Adrenal gland (tissue), 12 donors: Measurements from ENCODE around the gene ADISSP. TPM values are rescaled to one million over a fixed set of nuclear protein-coding genes. Genes with fewer than 3 reads are reported as not detected.

Experiments used
- DNase-seq, 7 donors: peaks; one replicate each; pipeline ENCODE4 v3.0.0-alpha.2; 2019 to 2020
- H3K27ac ChIP-seq, 5 donors: fragments of 200-600 bp; sonication (generic) in 4 of 5; 1 replicate in 3 of 5; 2 replicates in 2 of 5; pipeline versions ENCODE4 v1.5.1 to v1.8.0; 2016 to 2020; ENCODE audit warnings: mild to moderate bottlenecking in 1 of 5
- H3K27me3 ChIP-seq: fragments of 200-600 bp; 2 replicates; pipeline ENCODE4 v1.8.0; 2021
- H3K36me3 ChIP-seq, 2 donors: fragments of 200-600 bp; replicated peaks in 1 of 2; 1 replicate in 1 of 2; 2 replicates in 1 of 2; pipeline versions ENCODE4 v1.5.1 to v1.8.0; 2018 to 2022
- H3K4me1 ChIP-seq, 2 donors: fragments of 200-600 bp; replicated peaks in 1 of 2; 1 replicate in 1 of 2; 2 replicates in 1 of 2; pipeline versions ENCODE4 v1.5.1 to v1.8.0; 2018 to 2021
- H3K4me3 ChIP-seq, 4 donors: fragments of 200-600 bp; sonication (generic) in 3 of 4; one replicate each; pipeline ENCODE4 v1.5.1; 2016 to 2018
- H3K9me3 ChIP-seq, 3 donors: fragments of 200-600 bp; sonication (generic) in 1 of 3; replicated peaks in 1 of 3; 1 replicate in 2 of 3; 2 replicates in 1 of 3; pipeline versions ENCODE4 v1.5.1 to v1.8.0; 2016 to 2021
- POLR2A ChIP-seq, 2 donors: fragments of 450-650 bp; IDR thresholded peaks; one replicate each; pipeline ENCODE4 v1.6.1; 2017; ENCODE audit warnings: antibody characterized with exemption in 2 of 2, mild to moderate bottlenecking in 2 of 2, moderate library complexity in 1 of 2
- WGBS, 4 donors: extraction: QIAGEN DNeasy Blood & Tissue Kit in 2 of 4; methylation state at CpG; one replicate each; pipeline versions ENCODE4 v1.1.5 to v1.1.7; 2013 to 2017; 5-methylcytosine and 5-hydroxymethylcytosine counted together
- intact Hi-C, 2 donors: fragments of 100-400 bp; cut with DNase I; formaldehyde crosslinking; loops; one replicate each; pipeline versions ENCODE4 v1.14.1 to v1.15.0; 2022 to 2023
- polyA plus RNA-seq, 3 donors: library from polyadenylated mRNA; stranded (reverse); fragments of 200-250 nt in 2 of 3; fragments of 350-450 nt in 1 of 3; fragmentation: Illumina TruSeq in 1 of 3; extraction: RNeasy Lipid Tissue Mini Kit (QIAGEN cat#74804) in 1 of 3; gene quantifications; one replicate each; pipeline ENCODE4 v1.2.3, GENCODE V29; 2013 to 2014
- total RNA-seq, 9 donors: library from RNA; depleted of rRNA in 4 of 9; stranded (reverse); fragments of >200 nt in 4 of 9; fragments of 120-200 nt in 1 of 9; fragmentation: NEBNext Ultra II Directional in 1 of 9; extraction: Animal tissue kit (Norgen Biotek cat#: 25700) in 1 of 9; gene quantifications; one replicate each; pipeline versions ENCODE4 v1.1.0 to v1.2.4, GENCODE V29; 2013 to 2023
- TF ChIP-seq, protein P1 (sequence below), 6 experiments: fragments of 450-650 bp in 4 of 6; fragments of 200-600 bp in 2 of 6; sonication (generic) in 1 of 6; IDR thresholded peaks; 1 replicate in 5 of 6; 2 replicates in 1 of 6; pipeline versions ENCODE4 v1.5.1 to v1.8.0; 2016 to 2021; ENCODE audit warnings: antibody characterized with exemption in 6 of 6, mild to moderate bottlenecking in 2 of 6, moderate library complexity in 1 of 6
- donor health status: healthy with polysubstance abuse.
- donor health status: Bipolar disorder and iron deficiency.
- donor health status: DM: yes; HTN: yes; CAD: no.
- donor health status: DM: no; HTN: no; CAD: no.
- donor health status: DM: no; HTN: no; CAD: no.
- donor health status: DM: yes; HTN: yes; CAD: no.

ADISSP gene
- total and polyA plus RNA-seq, 12 donors, result 4.4 to 42.1 (median 24.5) TPM

DNA sequence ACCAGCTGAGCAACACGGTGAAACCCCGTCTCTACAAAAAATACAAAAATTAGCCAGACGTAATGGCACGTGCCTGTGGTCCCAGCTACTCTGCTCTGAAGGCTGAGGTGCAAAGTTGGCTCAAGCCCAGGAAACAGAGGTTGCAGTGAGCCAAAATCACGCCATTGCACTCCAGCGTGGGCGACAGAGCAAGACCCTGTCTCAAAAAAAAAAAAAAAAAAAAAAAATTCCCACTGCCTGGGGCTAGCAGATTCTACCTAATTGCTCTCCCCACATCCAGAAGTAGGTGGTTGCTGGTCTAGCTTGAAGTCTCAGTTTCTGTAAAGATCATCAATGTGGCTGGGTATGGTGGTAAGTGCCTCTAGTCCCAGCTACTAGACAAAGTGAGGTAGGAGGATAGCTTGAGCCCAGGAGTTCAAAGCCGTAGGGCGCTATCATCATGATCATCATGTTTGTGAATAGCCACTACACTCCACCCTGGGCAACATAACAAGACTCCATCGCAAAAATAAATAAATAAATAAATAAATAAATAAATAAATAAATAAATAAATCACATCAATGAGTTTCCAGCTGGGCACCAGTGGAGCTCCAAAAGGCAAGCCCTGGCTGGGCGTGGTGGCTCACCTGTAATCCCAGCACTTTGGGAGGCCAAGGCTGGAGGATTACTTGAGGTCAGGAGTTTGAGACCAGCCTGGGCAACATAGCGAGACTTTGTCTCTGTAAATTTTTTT lies 46.5 kb upstream of the ADISSP start:
- H3K4me3 ChIP-seq, result no peak overlapping the region
- WGBS, 4 donors, result 67 to 83% (median 74%) methylated on average over 12 of the region's 12 CpGs
- H3K4me1 ChIP-seq, result peaks cover 16 to 39% of the 10 kb centered on the region in 2 donors
- peak overlapping the region in 2 of 5 donors; percentile 68 to 96 for H3K27ac ChIP-seq
- intact Hi-C loops, result no loop called here
- DNase-seq, result peak in 1 of 7 donors; percentile 11
- H3K27me3 ChIP-seq, result no peaks in the 10 kb centered on the region
- no peak for TF ChIP-seq POLR2A (IDR thresholded peaks at IDR 0.05)
- TF ChIP-seq, protein P1, sequence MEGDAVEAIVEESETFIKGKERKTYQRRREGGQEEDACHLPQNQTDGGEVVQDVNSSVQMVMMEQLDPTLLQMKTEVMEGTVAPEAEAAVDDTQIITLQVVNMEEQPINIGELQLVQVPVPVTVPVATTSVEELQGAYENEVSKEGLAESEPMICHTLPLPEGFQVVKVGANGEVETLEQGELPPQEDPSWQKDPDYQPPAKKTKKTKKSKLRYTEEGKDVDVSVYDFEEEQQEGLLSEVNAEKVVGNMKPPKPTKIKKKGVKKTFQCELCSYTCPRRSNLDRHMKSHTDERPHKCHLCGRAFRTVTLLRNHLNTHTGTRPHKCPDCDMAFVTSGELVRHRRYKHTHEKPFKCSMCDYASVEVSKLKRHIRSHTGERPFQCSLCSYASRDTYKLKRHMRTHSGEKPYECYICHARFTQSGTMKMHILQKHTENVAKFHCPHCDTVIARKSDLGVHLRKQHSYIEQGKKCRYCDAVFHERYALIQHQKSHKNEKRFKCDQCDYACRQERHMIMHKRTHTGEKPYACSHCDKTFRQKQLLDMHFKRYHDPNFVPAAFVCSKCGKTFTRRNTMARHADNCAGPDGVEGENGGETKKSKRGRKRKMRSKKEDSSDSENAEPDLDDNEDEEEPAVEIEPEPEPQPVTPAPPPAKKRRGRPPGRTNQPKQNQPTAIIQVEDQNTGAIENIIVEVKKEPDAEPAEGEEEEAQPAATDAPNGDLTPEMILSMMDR (IDR thresholded peaks at IDR 0.05), result no peak
- no peaks in the 10 kb centered on the region for H3K36me3 ChIP-seq
- H3K9me3 ChIP-seq, result no peaks in the 10 kb centered on the region

DNA sequence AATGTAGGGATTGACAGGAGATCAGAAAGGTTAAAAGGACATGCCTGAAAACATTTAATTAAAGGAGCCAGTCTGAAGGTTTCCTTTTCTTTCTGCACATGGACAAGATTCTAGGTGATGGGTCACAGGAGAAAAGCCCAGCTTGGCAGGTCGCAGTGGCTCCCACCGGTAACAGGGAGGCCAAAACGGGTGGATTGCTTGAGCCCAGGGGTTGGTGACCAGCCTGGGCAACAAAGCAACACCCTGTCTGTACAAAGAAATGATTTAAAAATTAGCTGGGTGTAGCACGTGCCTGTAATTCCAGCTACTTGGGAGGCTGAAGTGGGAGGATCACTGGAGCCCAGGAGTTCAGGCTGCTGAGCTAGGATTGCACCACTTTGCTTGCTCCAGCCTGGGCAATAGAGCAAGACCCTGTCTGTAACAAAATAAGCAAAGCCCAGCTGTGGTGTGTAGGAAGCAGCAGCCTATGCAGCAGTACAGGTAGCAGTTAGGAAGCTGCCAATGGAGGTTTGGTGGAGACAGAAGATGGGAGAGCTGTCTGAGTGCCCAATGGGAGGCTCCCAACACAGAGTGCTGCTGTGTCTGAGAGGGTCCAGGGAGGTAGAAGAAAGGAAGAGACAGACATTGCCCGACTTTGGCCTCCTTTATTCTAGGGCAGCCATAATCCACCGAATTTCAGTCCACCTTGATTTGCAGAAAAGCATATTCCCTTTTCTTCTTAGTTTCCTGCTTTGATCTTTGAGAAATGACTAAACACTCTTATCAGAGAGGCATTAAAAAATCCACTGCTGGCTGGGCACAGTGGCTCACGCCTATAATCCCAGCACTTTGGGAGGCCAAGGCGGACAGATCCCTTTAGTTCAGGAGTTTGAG lies 45.7 kb upstream of the ADISSP start:
- H3K9me3 ChIP-seq, result no peaks in the 10 kb centered on the region
- no peak for TF ChIP-seq POLR2A (IDR thresholded peaks at IDR 0.05)
- TF ChIP-seq, protein P1 (IDR thresholded peaks at IDR 0.05), result no peak
- no peaks in the 10 kb centered on the region for H3K27me3 ChIP-seq
- 60 to 71% (median 64%) methylated on average over 8 of the region's 8 CpGs for WGBS, 4 donors
- peak in 1 of 7 donors; percentile 31 for DNase-seq
- no peaks in the 10 kb centered on the region for H3K36me3 ChIP-seq
- H3K4me3 ChIP-seq, result no peak overlapping the region
- intact Hi-C loops, result no loop called here
- H3K4me1 ChIP-seq, result peaks cover 20 to 41% of the 10 kb centered on the region in 2 donors
- H3K27ac ChIP-seq, result peak overlapping the region in 4 of 5 donors; percentile 24 to 96 (median 76)

- peak overlapping the region; percentile 82 to 97 (median 93) for H3K27ac ChIP-seq
- DNase-seq, result no peak
- H3K27me3 ChIP-seq, result no peaks in the 10 kb centered on the region
- no peaks in the 10 kb centered on the region for H3K36me3 ChIP-seq
- H3K9me3 ChIP-seq, result no peaks in the 10 kb centered on the region
- H3K4me1 ChIP-seq, result peaks cover 29 to 49% of the 10 kb centered on the region in 2 donors
- intact Hi-C loops, result no loop called here
- TF ChIP-seq, protein P1 (IDR thresholded peaks at IDR 0.05), result no peak
- no peak for TF ChIP-seq POLR2A (IDR thresholded peaks at IDR 0.05)
- WGBS, 4 donors, result 93 to 97% (median 94%) methylated on average over 9 of the region's 9 CpGs
- H3K4me3 ChIP-seq, result no peak overlapping the region
Observed at GRCh38 chr20:3812259-3812681, 44.7 kb upstream of the ADISSP start.
